HEK293T (cell line): Measurements from ENCODE around the gene ADGRA3.

Experiments used
- FOXA1 ChIP-seq: fragments of 450-650 bp; IDR thresholded peaks from 2 replicates; pipeline ENCODE4 v1.6.1; 2016; ENCODE audit warnings: mild to moderate bottlenecking
- NFRKB ChIP-seq: fragments of 450-650 bp; IDR thresholded peaks from 2 replicates; pipeline ENCODE4 v1.6.1; 2016; ENCODE audit warnings: mild to moderate bottlenecking, moderate library complexity
- SUZ12 ChIP-seq: fragments of 450-650 bp; IDR thresholded peaks from 2 replicates; pipeline ENCODE4 v1.6.1; 2016; ENCODE audit warnings: mild to moderate bottlenecking

DNA sequence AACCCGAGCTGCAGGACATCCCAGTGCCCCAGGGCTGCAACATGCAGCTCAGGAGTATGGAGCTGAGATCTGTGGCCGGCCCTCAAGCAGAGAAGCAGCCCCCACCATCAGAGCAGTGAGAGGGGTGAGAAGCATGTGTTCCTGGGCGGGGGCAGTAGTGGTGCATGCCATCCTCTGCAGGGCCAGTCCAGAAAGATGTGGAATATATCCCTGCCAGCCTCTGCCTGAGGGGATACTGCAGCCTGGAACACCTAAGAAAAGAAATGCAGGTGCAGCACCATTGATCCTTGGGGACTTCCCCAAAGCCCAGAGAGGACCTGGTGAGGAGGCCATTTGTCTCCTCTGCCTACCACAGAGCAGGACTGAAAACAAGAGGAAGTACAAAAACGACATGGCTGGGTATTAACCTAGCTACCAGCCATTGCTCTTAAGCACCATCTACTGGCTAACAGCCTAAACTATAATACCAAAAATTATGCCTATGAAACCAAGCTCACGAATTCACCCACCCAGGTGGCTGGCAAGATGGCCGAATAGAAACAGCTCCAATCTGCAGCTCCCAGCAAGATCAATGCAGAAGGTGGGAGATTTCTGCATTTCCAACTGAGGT, 158.8 kb downstream of the ADGRA3 start:
- TF ChIP-seq SUZ12: no peak
- no peak for TF ChIP-seq FOXA1
- no peak for TF ChIP-seq NFRKB
